AG04449 (cell line): ENCODE results near the gene C5orf22.
"Not testable (repeated sequence)": the region's sequence is repeated elsewhere in the genome, so short reads cannot be mapped to it uniquely, and the experiment has no call there.

Experiments used
- CTCF ChIA-PET: fragments of 350-600 bp; formaldehyde crosslinking; extraction: SDS; loops from one replicate; lab custom pipeline; 2021; ENCODE audit warnings: antibody characterized with exemption; lab: Yijun Ruan, JAX
- POLR2A ChIA-PET: fragments of 400-600, 350-600 bp; formaldehyde crosslinking; extraction: SDS; loops from one replicate; lab custom pipeline; 2020; ENCODE audit warnings: antibody characterized with exemption, inconsistent platforms; lab: Yijun Ruan, JAX
- DNase-seq: peaks from one replicate; pipeline ENCODE4 v3.0.0-alpha.2; 2010; ENCODE audit warnings: low read depth, low spot score
- H3K4me3 ChIP-seq: 2 replicates; pipeline ENCODE4 v1.5.1; 2011; ENCODE audit warnings: low read depth, mild to moderate bottlenecking, control low read depth, low read length
- CTCF ChIP-seq: IDR thresholded peaks from one replicate; pipeline ENCODE4 v1.5.1; 2011; ENCODE audit warnings: mild to moderate bottlenecking, moderate library complexity, low read length, control low read depth, inconsistent platforms; ENCODE audit not compliant: insufficient read depth; ENCODE audit errors: missing control alignments

C5orf22 gene

GRCh38 chr5:31537349-31537748 lies 5.2 kb downstream of the C5orf22 start:
- CTCF ChIA-PET = interaction anchor here (2.0 kb wide), 1 partner anchor 539 kb away, joined by 4 read pairs; no protein-coding TSS in a partner anchor
- POLR2A ChIA-PET = no interaction called here
- H3K4me3 ChIP-seq = no peak overlapping the region
- TF ChIP-seq CTCF = no peak
- no peak for DNase-seq

GRCh38 chr5:31537851-31538250 lies 5.8 kb downstream of the C5orf22 start:
- ChIA-PET CTCF (interaction anchor here (2.0 kb wide), 1 partner anchor 539 kb away, joined by 4 read pairs; no protein-coding TSS in a partner anchor), POLR2A (no interaction called here)
- H3K4me3 ChIP-seq = no peak overlapping the region
- DNase-seq = peak; percentile 10
- no peak for TF ChIP-seq CTCF

GRCh38 chr5:31549114-31549513 lies 17.0 kb downstream of the C5orf22 start:
- H3K4me3 ChIP-seq, CTCF ChIA-PET, DNase-seq, POLR2A ChIA-PET: not testable (repeated sequence)

- ChIA-PET CTCF (no interaction called here), POLR2A (no interaction called here)
- DNase-seq = no peak
- no peak overlapping the region for H3K4me3 ChIP-seq
- TF ChIP-seq CTCF = no peak
Measured at GRCh38 chr5:31551878-31552277, 19.8 kb downstream of the C5orf22 start.

- H3K4me3 ChIP-seq = no peak overlapping the region
- CTCF ChIA-PET = no interaction called here
- POLR2A ChIA-PET = no interaction called here
- no peak for TF ChIP-seq CTCF
- DNase-seq = no peak
Measured at GRCh38 chr5:31553863-31554262, 21.8 kb downstream of the C5orf22 start.

- POLR2A ChIA-PET = no interaction called here
- DNase-seq = no peak
Measured at GRCh38 chr5:31554552-31554951, 22.5 kb downstream of the C5orf22 start.

More at GRCh38 chr5:31554552-31554951, 22.5 kb downstream of the C5orf22 start:
- TF ChIP-seq CTCF = no peak
- H3K4me3 ChIP-seq = no peak overlapping the region
- CTCF ChIA-PET = no interaction called here
